ENCODE data around the gene AGXT. TPM values are rescaled to one million over a fixed set of nuclear protein-coding genes. Genes with fewer than 3 reads are reported as not detected.

The AGXT gene
- total RNA-seq, 1 experiment from 2014 or later = 0.36 TPM

- no TSS peak for BruUV-seq (replicated peaks)
- TF ChIP-seq POLR2AphosphoS5 (IDR thresholded peaks at IDR 0.05; ENCODE audit: low read depth, low read length) (no peak), SIN3A (IDR thresholded peaks at IDR 0.05; ENCODE audit: borderline replicate concordance, insufficient read depth, low read depth, low read length) (no peak), TCF7L2 (IDR thresholded peaks at IDR 0.05; ENCODE audit: low read depth, low read length) (no peak)
- TF ChIP-seq, protein P1, sequence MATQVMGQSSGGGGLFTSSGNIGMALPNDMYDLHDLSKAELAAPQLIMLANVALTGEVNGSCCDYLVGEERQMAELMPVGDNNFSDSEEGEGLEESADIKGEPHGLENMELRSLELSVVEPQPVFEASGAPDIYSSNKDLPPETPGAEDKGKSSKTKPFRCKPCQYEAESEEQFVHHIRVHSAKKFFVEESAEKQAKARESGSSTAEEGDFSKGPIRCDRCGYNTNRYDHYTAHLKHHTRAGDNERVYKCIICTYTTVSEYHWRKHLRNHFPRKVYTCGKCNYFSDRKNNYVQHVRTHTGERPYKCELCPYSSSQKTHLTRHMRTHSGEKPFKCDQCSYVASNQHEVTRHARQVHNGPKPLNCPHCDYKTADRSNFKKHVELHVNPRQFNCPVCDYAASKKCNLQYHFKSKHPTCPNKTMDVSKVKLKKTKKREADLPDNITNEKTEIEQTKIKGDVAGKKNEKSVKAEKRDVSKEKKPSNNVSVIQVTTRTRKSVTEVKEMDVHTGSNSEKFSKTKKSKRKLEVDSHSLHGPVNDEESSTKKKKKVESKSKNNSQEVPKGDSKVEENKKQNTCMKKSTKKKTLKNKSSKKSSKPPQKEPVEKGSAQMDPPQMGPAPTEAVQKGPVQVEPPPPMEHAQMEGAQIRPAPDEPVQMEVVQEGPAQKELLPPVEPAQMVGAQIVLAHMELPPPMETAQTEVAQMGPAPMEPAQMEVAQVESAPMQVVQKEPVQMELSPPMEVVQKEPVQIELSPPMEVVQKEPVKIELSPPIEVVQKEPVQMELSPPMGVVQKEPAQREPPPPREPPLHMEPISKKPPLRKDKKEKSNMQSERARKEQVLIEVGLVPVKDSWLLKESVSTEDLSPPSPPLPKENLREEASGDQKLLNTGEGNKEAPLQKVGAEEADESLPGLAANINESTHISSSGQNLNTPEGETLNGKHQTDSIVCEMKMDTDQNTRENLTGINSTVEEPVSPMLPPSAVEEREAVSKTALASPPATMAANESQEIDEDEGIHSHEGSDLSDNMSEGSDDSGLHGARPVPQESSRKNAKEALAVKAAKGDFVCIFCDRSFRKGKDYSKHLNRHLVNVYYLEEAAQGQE (IDR thresholded peaks at IDR 0.05; ENCODE audit: insufficient read depth in 1 of 2, low read depth in 2 of 2, low read length in 1 of 2) = no peak
- TF ChIP-seq, protein P2, sequence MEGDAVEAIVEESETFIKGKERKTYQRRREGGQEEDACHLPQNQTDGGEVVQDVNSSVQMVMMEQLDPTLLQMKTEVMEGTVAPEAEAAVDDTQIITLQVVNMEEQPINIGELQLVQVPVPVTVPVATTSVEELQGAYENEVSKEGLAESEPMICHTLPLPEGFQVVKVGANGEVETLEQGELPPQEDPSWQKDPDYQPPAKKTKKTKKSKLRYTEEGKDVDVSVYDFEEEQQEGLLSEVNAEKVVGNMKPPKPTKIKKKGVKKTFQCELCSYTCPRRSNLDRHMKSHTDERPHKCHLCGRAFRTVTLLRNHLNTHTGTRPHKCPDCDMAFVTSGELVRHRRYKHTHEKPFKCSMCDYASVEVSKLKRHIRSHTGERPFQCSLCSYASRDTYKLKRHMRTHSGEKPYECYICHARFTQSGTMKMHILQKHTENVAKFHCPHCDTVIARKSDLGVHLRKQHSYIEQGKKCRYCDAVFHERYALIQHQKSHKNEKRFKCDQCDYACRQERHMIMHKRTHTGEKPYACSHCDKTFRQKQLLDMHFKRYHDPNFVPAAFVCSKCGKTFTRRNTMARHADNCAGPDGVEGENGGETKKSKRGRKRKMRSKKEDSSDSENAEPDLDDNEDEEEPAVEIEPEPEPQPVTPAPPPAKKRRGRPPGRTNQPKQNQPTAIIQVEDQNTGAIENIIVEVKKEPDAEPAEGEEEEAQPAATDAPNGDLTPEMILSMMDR (IDR thresholded peaks at IDR 0.05) = no peak
- CTCF ChIA-PET = no interaction called here
- POLR2A ChIA-PET = no interaction called here
- in situ Hi-C loops (cut with HindIII; ENCODE audit: low pct_unique_long_range_greater_than_20kb, low sequenced_read_pairs) (no loop called here), intact Hi-C loops (cut with micrococcal nuclease; ENCODE audit: unreplicated experiment) (no loop called here)
- H3K27me3 ChIP-seq (ENCODE audit: control insufficient read depth, insufficient read depth, low read length) = no peaks in the 10 kb centered on the region
- no peaks in the 10 kb centered on the region for H3K4me1 ChIP-seq (ENCODE audit: control insufficient read depth, insufficient read depth, low read length)
- DNase-seq (ENCODE audit: low read depth, low spot score) = no peak
- no peak for ATAC-seq
- H3K36me3 ChIP-seq (ENCODE audit: control insufficient read depth, insufficient read depth, low read length) = no peaks in the 10 kb centered on the region
- no peak overlapping the region for H3K27ac ChIP-seq (ENCODE audit: low read length)
- no peaks in the 10 kb centered on the region for H3K9me3 ChIP-seq (ENCODE audit: control insufficient read depth, insufficient read depth, low read depth, low read length)
- no peak overlapping the region for H3K4me3 ChIP-seq (ENCODE audit: low read depth in 2 of 2, low read length in 2 of 2)
Measured at GRCh38 chr2:240904216-240905175, 35.9 kb downstream of the AGXT start.

GRCh38 chr2:240905176-240905781 lies 36.7 kb downstream of the AGXT start:
- peak; percentile 32; the same call in 1 of the 2 replicates for ATAC-seq
- Histone ChIP-seq H3K27me3 (ENCODE audit: control insufficient read depth, insufficient read depth, low read length) (no peaks in the 10 kb centered on the region), H3K9me3 (ENCODE audit: control insufficient read depth, insufficient read depth, low read depth, low read length) (no peaks in the 10 kb centered on the region), H3K4me1 (ENCODE audit: control insufficient read depth, insufficient read depth, low read length) (no peaks in the 10 kb centered on the region), H3K36me3 (ENCODE audit: control insufficient read depth, insufficient read depth, low read length) (no peaks in the 10 kb centered on the region), H3K27ac (ENCODE audit: low read length) (no peak overlapping the region), H3K4me3 (ENCODE audit: low read depth in 2 of 2, low read length in 2 of 2) (no peak overlapping the region)
- ChIA-PET POLR2A (no interaction called here), CTCF (no interaction called here)
- in situ Hi-C loops (cut with HindIII; ENCODE audit: low pct_unique_long_range_greater_than_20kb, low sequenced_read_pairs) (no loop called here), intact Hi-C loops (cut with micrococcal nuclease; ENCODE audit: unreplicated experiment) (no loop called here)
- no TSS peak for BruUV-seq (replicated peaks)
- DNase-seq (ENCODE audit: low read depth, low spot score) = no peak
- TF ChIP-seq TCF7L2 (IDR thresholded peaks at IDR 0.05; ENCODE audit: low read depth, low read length) = no peak
- TF ChIP-seq SIN3A (IDR thresholded peaks at IDR 0.05; ENCODE audit: borderline replicate concordance, insufficient read depth, low read depth, low read length) = no peak
- TF ChIP-seq, protein P2 (IDR thresholded peaks at IDR 0.05) = no peak
- TF ChIP-seq POLR2AphosphoS5 (IDR thresholded peaks at IDR 0.05; ENCODE audit: low read depth, low read length) = no peak
- TF ChIP-seq, protein P1 (IDR thresholded peaks at IDR 0.05; ENCODE audit: insufficient read depth in 1 of 2, low read depth in 2 of 2, low read length in 1 of 2) = no peak
